Neural cell (in vitro differentiated cells): ENCODE measurements around the gene CHD2. TPM values are rescaled to one million over a fixed set of nuclear protein-coding genes. Genes with fewer than 3 reads are reported as not detected.

Experiments
- H2AFZ ChIP-seq: fragments of 200-600, 300-800 bp; sonication (generic), shearing (Covaris generic); 2 replicates; pipeline ENCODE4 v1.6.0; 2014; ENCODE audit warnings: low read depth, mild to moderate bottlenecking, antibody characterized with exemption, low read length, moderate library complexity
- H3F3A ChIP-seq: fragments of 200-600 bp; shearing (Covaris generic); 2 replicates; pipeline ENCODE4 v1.6.1; 2016; ENCODE audit warnings: mild to moderate bottlenecking, moderate library complexity, mixed read lengths, antibody characterized with exemption, low read length; ENCODE audit not compliant: insufficient read depth, poor library complexity, severe bottlenecking
- H3K27ac ChIP-seq: fragments of 200-600, 300-800 bp; sonication (generic), shearing (Covaris generic); 2 replicates; pipeline ENCODE4 v1.5.1; 2014; ENCODE audit warnings: mild to moderate bottlenecking, low read length, moderate library complexity
- H3K27me3 ChIP-seq: fragments of 300-800, 200-600 bp; sonication (generic), shearing (Covaris generic); 2 replicates; pipeline ENCODE4 v1.6.0; 2014; ENCODE audit warnings: mild to moderate bottlenecking, low read depth, low read length, moderate library complexity; ENCODE audit not compliant: insufficient read depth
- H3K36me3 ChIP-seq: fragments of 300-800, 200-600 bp; sonication (generic), shearing (Covaris generic); 2 replicates; pipeline ENCODE4 v1.5.1; 2014; ENCODE audit warnings: mild to moderate bottlenecking, antibody characterized with exemption, low read length, moderate library complexity; ENCODE audit not compliant: insufficient read depth
- H3K4me2 ChIP-seq: fragments of 300-800, 200-600 bp; sonication (generic), shearing (Covaris generic); 2 replicates; pipeline ENCODE4 v1.6.0; 2014; ENCODE audit warnings: mild to moderate bottlenecking, low read length
- H3K4me3 ChIP-seq: fragments of 300-800, 200-600 bp; sonication (generic), shearing (Covaris generic); 2 replicates; pipeline ENCODE4 v1.5.1; 2014; ENCODE audit warnings: mild to moderate bottlenecking, low read length, moderate library complexity
- H3K79me2 ChIP-seq: fragments of 200-600 bp; shearing (Covaris generic); replicated peaks from 2 replicates; pipeline ENCODE4 v1.6.0; 2014; ENCODE audit warnings: mild to moderate bottlenecking, low read length, moderate library complexity; ENCODE audit not compliant: insufficient read depth
- H3K9ac ChIP-seq: fragments of 300-800, 200-600 bp; sonication (generic), shearing (Covaris generic); 2 replicates; pipeline ENCODE4 v1.6.1; 2016; ENCODE audit warnings: mild to moderate bottlenecking, low read length, mixed read lengths
- H3K9me2 ChIP-seq: fragments of 200-600 bp; shearing (Covaris generic); 2 replicates; pipeline ENCODE4 v1.6.1; 2016; ENCODE audit warnings: mild to moderate bottlenecking, low read length, mixed read lengths; ENCODE audit not compliant: insufficient read depth
- H3K9me3 ChIP-seq: fragments of 200-600, 300-800 bp; sonication (generic), shearing (Covaris generic); 2 replicates; pipeline ENCODE4 v1.6.1; 2016; ENCODE audit warnings: mild to moderate bottlenecking, mixed run types, low read length, moderate library complexity, mixed read lengths
- H4K20me1 ChIP-seq: fragments of 200-600 bp; shearing (Covaris generic); 2 replicates; pipeline ENCODE4 v1.6.1; 2016; ENCODE audit warnings: mild to moderate bottlenecking, mixed run types; ENCODE audit not compliant: insufficient read depth
- EP300 ChIP-seq: fragments of 450-650 bp; conservative IDR thresholded peaks from 2 replicates; pipeline ENCODE4 v1.6.1; 2014; ENCODE audit warnings: antibody characterized with exemption, mild to moderate bottlenecking, moderate library complexity; ENCODE audit not compliant: poor library complexity, severe bottlenecking
- EZH2 ChIP-seq: fragments of 200-600, 300-800 bp; shearing (Covaris generic), sonication (generic); IDR thresholded peaks from 2 replicates; pipeline ENCODE4 v1.6.1; 2014; ENCODE audit warnings: antibody characterized with exemption, low read length, borderline replicate concordance, mild to moderate bottlenecking; ENCODE audit not compliant: insufficient read depth, poor library complexity, severe bottlenecking
- MXI1 ChIP-seq: fragments of 450-650 bp; conservative IDR thresholded peaks from 2 replicates; pipeline ENCODE4 v1.6.1; 2014; ENCODE audit warnings: antibody characterized with exemption, mild to moderate bottlenecking; ENCODE audit not compliant: poor library complexity, severe bottlenecking
- POLR2AphosphoS5 ChIP-seq: IDR thresholded peaks from 2 replicates; pipeline ENCODE4 v1.6.1; 2012
- RAD21 ChIP-seq: fragments of 450-650 bp; conservative IDR thresholded peaks from 2 replicates; pipeline ENCODE4 v1.6.1; 2014; ENCODE audit warnings: antibody characterized with exemption, mild to moderate bottlenecking, moderate library complexity
- SMC3 ChIP-seq: fragments of 450-650 bp; conservative IDR thresholded peaks from 2 replicates; pipeline ENCODE4 v1.6.1; 2014; ENCODE audit warnings: antibody characterized with exemption, mild to moderate bottlenecking, moderate library complexity; ENCODE audit not compliant: poor library complexity
- TAF1 ChIP-seq: IDR thresholded peaks from 2 replicates; pipeline ENCODE4 v1.6.1; 2012; ENCODE audit warnings: low read depth
- polyA plus RNA-seq: library from polyadenylated mRNA; depleted of rRNA; stranded (reverse); fragments of >200 nt; gene quantifications from 2 replicates; pipeline ENCODE4 v1.2.3, GENCODE V29; 2014
- TF ChIP-seq, protein P1 (sequence below): fragments of 450-650 bp; IDR thresholded peaks from 2 replicates; pipeline ENCODE4 v1.5.1; 2014; ENCODE audit warnings: antibody characterized with exemption, mild to moderate bottlenecking, moderate library complexity; ENCODE audit not compliant: poor library complexity, severe bottlenecking
- TF ChIP-seq, protein P2 (sequence below): IDR thresholded peaks from 2 replicates; pipeline ENCODE4 v1.6.1; 2012; ENCODE audit warnings: borderline replicate concordance

CHD2 gene
- polyA plus RNA-seq, 1 donor from 2014 or later, result 113 TPM

DNA sequence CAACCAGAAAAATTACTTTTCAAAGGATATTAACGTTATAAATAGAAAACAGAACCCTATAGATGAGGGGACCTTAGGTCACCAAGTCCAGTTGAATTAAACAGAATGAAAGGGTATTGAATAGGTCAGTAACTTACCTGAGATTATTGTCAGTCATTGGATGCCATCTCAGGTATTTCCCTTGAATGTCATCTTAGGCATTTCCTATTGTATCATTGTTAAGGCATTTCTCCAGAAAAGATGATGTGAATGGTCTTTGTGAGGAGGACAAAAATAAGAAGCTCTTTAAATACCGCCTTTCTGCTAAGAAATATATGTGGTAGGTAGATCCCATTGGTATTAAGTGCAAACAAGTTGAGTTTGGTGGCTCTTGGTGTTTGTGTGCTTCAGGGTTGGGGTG, 55.6 kb downstream of the CHD2 start:
- Histone ChIP-seq H2AFZ (no peak overlapping the region), H3K79me2 (peaks cover 13% of the 10 kb centered on the region), H3K36me3 (peaks cover 59% of the 10 kb centered on the region)

DNA sequence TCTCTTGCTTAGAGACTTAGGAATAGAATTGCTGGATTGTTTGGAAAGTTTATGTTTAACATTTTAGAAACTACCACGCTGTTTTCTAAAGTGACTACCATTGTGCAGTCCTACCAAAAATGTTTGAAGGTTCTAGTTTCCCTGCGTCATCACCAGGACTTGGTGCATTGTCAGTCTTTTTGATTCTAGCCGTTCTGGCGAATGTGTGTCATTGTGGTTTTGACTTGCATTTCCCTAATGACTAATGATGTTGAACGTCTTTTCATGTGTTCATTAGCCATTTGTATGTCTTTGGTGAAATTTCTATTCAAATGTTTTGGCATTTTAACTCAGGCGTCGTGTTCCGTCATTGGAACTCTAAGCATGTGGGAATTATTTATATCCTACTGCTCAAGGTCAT, 58.0 kb downstream of the CHD2 start:
- no peak for TF ChIP-seq POLR2AphosphoS5
- TF ChIP-seq RAD21, result no peak
- TF ChIP-seq EZH2, result no peak
- TF ChIP-seq, protein P1, sequence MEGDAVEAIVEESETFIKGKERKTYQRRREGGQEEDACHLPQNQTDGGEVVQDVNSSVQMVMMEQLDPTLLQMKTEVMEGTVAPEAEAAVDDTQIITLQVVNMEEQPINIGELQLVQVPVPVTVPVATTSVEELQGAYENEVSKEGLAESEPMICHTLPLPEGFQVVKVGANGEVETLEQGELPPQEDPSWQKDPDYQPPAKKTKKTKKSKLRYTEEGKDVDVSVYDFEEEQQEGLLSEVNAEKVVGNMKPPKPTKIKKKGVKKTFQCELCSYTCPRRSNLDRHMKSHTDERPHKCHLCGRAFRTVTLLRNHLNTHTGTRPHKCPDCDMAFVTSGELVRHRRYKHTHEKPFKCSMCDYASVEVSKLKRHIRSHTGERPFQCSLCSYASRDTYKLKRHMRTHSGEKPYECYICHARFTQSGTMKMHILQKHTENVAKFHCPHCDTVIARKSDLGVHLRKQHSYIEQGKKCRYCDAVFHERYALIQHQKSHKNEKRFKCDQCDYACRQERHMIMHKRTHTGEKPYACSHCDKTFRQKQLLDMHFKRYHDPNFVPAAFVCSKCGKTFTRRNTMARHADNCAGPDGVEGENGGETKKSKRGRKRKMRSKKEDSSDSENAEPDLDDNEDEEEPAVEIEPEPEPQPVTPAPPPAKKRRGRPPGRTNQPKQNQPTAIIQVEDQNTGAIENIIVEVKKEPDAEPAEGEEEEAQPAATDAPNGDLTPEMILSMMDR, result no peak
- no peak for TF ChIP-seq TAF1
- TF ChIP-seq SMC3, result no peak
- no peak for TF ChIP-seq EP300
- TF ChIP-seq, protein P2, sequence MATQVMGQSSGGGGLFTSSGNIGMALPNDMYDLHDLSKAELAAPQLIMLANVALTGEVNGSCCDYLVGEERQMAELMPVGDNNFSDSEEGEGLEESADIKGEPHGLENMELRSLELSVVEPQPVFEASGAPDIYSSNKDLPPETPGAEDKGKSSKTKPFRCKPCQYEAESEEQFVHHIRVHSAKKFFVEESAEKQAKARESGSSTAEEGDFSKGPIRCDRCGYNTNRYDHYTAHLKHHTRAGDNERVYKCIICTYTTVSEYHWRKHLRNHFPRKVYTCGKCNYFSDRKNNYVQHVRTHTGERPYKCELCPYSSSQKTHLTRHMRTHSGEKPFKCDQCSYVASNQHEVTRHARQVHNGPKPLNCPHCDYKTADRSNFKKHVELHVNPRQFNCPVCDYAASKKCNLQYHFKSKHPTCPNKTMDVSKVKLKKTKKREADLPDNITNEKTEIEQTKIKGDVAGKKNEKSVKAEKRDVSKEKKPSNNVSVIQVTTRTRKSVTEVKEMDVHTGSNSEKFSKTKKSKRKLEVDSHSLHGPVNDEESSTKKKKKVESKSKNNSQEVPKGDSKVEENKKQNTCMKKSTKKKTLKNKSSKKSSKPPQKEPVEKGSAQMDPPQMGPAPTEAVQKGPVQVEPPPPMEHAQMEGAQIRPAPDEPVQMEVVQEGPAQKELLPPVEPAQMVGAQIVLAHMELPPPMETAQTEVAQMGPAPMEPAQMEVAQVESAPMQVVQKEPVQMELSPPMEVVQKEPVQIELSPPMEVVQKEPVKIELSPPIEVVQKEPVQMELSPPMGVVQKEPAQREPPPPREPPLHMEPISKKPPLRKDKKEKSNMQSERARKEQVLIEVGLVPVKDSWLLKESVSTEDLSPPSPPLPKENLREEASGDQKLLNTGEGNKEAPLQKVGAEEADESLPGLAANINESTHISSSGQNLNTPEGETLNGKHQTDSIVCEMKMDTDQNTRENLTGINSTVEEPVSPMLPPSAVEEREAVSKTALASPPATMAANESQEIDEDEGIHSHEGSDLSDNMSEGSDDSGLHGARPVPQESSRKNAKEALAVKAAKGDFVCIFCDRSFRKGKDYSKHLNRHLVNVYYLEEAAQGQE, result no peak
- TF ChIP-seq MXI1, result no peak

More for the DNA sequence above, 55.6 kb downstream of the CHD2 start:
- H3K4me2 ChIP-seq, result no peak overlapping the region
- peaks cover 2% of the 10 kb centered on the region for H3F3A ChIP-seq
- no peak overlapping the region for H3K27ac ChIP-seq
- no peaks in the 10 kb centered on the region for H4K20me1 ChIP-seq
- no peaks in the 10 kb centered on the region for H3K9me3 ChIP-seq
- TF ChIP-seq MXI1, result no peak
- no peak for TF ChIP-seq SMC3
- no peak for TF ChIP-seq TAF1
- TF ChIP-seq, protein P1, result no peak
- no peak for TF ChIP-seq EP300
- no peak for TF ChIP-seq RAD21
- TF ChIP-seq, protein P2, result no peak
- no peak for TF ChIP-seq EZH2
- no peak for TF ChIP-seq POLR2AphosphoS5
- no peaks in the 10 kb centered on the region for H3K27me3 ChIP-seq
- no peak overlapping the region for H3K4me3 ChIP-seq
- H3K9me2 ChIP-seq, result no peaks in the 10 kb centered on the region
- H3K9ac ChIP-seq, result no peak overlapping the region

More for the DNA sequence above, 58.0 kb downstream of the CHD2 start:
- peaks cover 6% of the 10 kb centered on the region for H3F3A ChIP-seq
- peaks cover 32% of the 10 kb centered on the region for H3K79me2 ChIP-seq
- no peaks in the 10 kb centered on the region for H4K20me1 ChIP-seq
- no peak overlapping the region for H3K4me3 ChIP-seq
- peaks cover 3% of the 10 kb centered on the region for H3K9me3 ChIP-seq
- no peaks in the 10 kb centered on the region for H3K27me3 ChIP-seq
- H3K27ac ChIP-seq, result no peak overlapping the region
- no peak overlapping the region for H3K4me2 ChIP-seq
- H3K36me3 ChIP-seq, result peaks cover 63% of the 10 kb centered on the region
- H3K9ac ChIP-seq, result no peak overlapping the region
- no peak overlapping the region for H2AFZ ChIP-seq
- H3K9me2 ChIP-seq, result no peaks in the 10 kb centered on the region
